Hepatocyte (in vitro differentiated cells): ENCODE results near the gene CUL1. TPM values are rescaled to one million over a fixed set of nuclear protein-coding genes. Genes with fewer than 3 reads are reported as not detected.

ENCODE experiments used
- DNase-seq: peaks from one replicate; pipeline ENCODE4 v3.0.0-alpha.2; 2016; ENCODE audit warnings: low spot score
- H2AFZ ChIP-seq: fragments of 200-600 bp; sonication (generic); 2 replicates; pipeline ENCODE4 v1.6.0; 2016; ENCODE audit warnings: antibody characterized with exemption, mild to moderate bottlenecking
- H3K27ac ChIP-seq: fragments of 200-600 bp; sonication (generic); 2 replicates; pipeline ENCODE4 v1.5.1; 2016; ENCODE audit warnings: mild to moderate bottlenecking
- H3K27me3 ChIP-seq: fragments of 200-600 bp; sonication (generic); 2 replicates; pipeline ENCODE4 v1.6.1; 2016
- H3K36me3 ChIP-seq: fragments of 200-600 bp; sonication (generic); replicated peaks from 2 replicates; pipeline ENCODE4 v1.5.1; 2016; ENCODE audit warnings: low read depth; ENCODE audit not compliant: insufficient read depth
- H3K4me1 ChIP-seq: fragments of 200-600 bp; sonication (generic); 2 replicates; pipeline ENCODE4 v1.5.1; 2016; ENCODE audit warnings: mild to moderate bottlenecking, moderate library complexity; ENCODE audit not compliant: insufficient read depth
- H3K4me2 ChIP-seq: fragments of 200-600 bp; sonication (generic); 2 replicates; pipeline ENCODE4 v1.6.0; 2016
- H3K4me3 ChIP-seq: fragments of 200-600 bp; sonication (generic); 2 replicates; pipeline ENCODE4 v1.5.1; 2016; ENCODE audit warnings: mild to moderate bottlenecking
- H3K79me2 ChIP-seq: fragments of 200-600 bp; sonication (generic); 2 replicates; pipeline ENCODE4 v1.6.0; 2017; ENCODE audit warnings: mild to moderate bottlenecking
- H3K9me2 ChIP-seq: fragments of 200-600 bp; sonication (generic); replicated peaks from 2 replicates; pipeline ENCODE4 v1.6.0; 2017; ENCODE audit warnings: mild to moderate bottlenecking; ENCODE audit not compliant: insufficient read depth
- H3K9me3 ChIP-seq: fragments of 200-600 bp; sonication (generic); 2 replicates; pipeline ENCODE4 v1.5.1; 2016; ENCODE audit warnings: low read depth, mild to moderate bottlenecking
- H4K20me1 ChIP-seq: fragments of 200-600 bp; sonication (generic); 2 replicates; pipeline ENCODE4 v1.6.0; 2016; ENCODE audit warnings: mild to moderate bottlenecking; ENCODE audit not compliant: insufficient read depth, poor library complexity, severe bottlenecking
- EZH2 ChIP-seq: fragments of 200-600 bp; sonication (generic); IDR thresholded peaks from 2 replicates; pipeline ENCODE4 v1.6.1; 2016; ENCODE audit warnings: antibody characterized with exemption, mild to moderate bottlenecking, borderline replicate concordance
- EZH2phosphoT487 ChIP-seq: fragments of 200-600 bp; sonication (generic); IDR thresholded peaks from one replicate; pipeline ENCODE4 v1.6.1; 2018; ENCODE audit warnings: antibody characterized with exemption, mild to moderate bottlenecking, low read depth, moderate library complexity; ENCODE audit not compliant: unreplicated experiment, severe bottlenecking
- WGBS: methylation state at CpG from one replicate; pipeline ENCODE4 v1.1.6; 2016; ENCODE audit warnings: low lambda C conversion rate; ENCODE audit errors: missing lambda C conversion rate; 5-methylcytosine and 5-hydroxymethylcytosine counted together
- polyA plus RNA-seq: library from polyadenylated mRNA; unstranded; fragments of >200 nt; fragmentation: Nextera tagmentation; extraction: Ambion mirVana; gene quantifications from 2 replicates; pipeline ENCODE4 v1.2.1, GENCODE V29; 2016
- total RNA-seq: library from RNA; depleted of rRNA; stranded (reverse); fragments of >200 nt; gene quantifications from 2 replicates; pipeline ENCODE4 v1.2.3, GENCODE V29; 2014
- TF ChIP-seq, protein P1 (sequence below): fragments of 200-600 bp; sonication (generic); IDR thresholded peaks from 2 replicates; pipeline ENCODE4 v1.5.1; 2016; ENCODE audit warnings: antibody characterized with exemption, mild to moderate bottlenecking; ENCODE audit not compliant: poor library complexity

Gene CUL1
- total and polyA plus RNA-seq, 2 experiments from 2014 or later = 56.7 to 68.4 TPM

DNA sequence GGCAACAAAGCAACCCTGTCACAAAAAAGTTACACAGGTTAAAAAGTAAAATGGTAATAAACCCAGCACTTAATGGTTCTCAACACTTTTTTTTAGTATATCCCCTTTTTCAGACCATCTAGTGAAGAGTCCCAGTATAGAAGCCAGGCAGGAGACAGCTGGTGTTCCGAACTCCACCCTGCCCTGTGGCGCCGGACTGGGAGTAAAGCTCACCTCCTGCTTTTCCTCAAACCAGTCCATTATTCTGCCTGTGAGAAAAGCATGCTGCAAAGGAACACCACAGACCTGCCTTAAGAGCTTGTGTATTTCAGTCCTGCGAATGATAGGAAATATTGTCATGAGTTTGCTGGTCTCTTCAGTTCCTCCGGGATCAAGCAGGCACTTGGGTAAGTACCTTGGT lies 104.4 kb downstream of the CUL1 start:
- peaks cover 6% of the 10 kb centered on the region for H3K36me3 ChIP-seq
- no peak overlapping the region for H3K4me2 ChIP-seq
- TF ChIP-seq EZH2phosphoT487 (no peak), EZH2 (no peak)
- TF ChIP-seq, protein P1, sequence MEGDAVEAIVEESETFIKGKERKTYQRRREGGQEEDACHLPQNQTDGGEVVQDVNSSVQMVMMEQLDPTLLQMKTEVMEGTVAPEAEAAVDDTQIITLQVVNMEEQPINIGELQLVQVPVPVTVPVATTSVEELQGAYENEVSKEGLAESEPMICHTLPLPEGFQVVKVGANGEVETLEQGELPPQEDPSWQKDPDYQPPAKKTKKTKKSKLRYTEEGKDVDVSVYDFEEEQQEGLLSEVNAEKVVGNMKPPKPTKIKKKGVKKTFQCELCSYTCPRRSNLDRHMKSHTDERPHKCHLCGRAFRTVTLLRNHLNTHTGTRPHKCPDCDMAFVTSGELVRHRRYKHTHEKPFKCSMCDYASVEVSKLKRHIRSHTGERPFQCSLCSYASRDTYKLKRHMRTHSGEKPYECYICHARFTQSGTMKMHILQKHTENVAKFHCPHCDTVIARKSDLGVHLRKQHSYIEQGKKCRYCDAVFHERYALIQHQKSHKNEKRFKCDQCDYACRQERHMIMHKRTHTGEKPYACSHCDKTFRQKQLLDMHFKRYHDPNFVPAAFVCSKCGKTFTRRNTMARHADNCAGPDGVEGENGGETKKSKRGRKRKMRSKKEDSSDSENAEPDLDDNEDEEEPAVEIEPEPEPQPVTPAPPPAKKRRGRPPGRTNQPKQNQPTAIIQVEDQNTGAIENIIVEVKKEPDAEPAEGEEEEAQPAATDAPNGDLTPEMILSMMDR = no peak
- no peaks in the 10 kb centered on the region for H3K9me2 ChIP-seq
- WGBS = 97% methylated on average over 5 of the region's 5 CpGs
- H4K20me1 ChIP-seq = no peaks in the 10 kb centered on the region
- H3K4me3 ChIP-seq = no peak overlapping the region
- no peaks in the 10 kb centered on the region for H3K4me1 ChIP-seq
- no peak overlapping the region for H2AFZ ChIP-seq
- H3K79me2 ChIP-seq = no peaks in the 10 kb centered on the region
- no peak for DNase-seq
- H3K9me3 ChIP-seq = no peaks in the 10 kb centered on the region
- H3K27ac ChIP-seq = no peak overlapping the region
- no peaks in the 10 kb centered on the region for H3K27me3 ChIP-seq

DNA sequence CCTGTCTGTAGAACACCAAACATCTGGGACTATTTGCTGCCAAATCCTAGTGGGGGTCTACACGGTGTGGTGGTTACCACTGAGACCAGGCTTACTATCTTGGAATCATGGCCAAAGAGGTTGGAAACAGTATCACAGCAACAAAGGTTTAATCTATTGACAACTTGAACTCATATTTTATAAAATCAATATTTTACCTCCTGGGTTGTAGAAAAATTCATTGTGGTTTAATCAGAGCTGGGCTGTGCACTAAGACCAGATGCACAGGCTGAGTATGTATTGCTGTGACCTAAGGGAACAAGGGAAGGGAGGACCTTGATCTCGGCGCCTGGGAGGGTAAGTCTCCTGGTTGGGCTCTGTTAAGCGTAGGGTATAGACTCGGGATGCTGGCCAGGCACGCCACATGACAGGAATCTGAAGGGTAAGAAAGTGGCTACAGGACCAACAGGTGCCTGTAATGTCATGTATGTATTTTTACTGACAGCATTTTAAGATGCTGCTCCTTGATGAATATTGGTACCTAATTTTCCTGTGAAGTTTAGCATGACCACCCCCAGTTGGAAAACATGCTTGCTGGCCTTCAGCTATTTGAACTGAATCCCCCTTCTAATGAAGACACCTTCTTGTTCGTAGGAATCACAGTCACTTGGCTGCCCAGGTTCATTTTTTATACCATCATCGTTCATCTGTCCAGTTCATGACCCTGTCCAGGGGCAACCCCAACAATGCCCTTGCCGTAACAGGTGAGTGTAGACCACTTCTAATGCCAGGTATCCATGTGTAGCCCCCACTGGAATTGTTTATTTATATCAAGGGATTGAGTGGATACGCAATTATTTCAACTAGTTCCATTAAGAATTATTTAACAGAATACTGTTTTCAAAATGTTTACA lies 105.9 kb downstream of the CUL1 start:
- no peak overlapping the region for H3K4me2 ChIP-seq
- no peaks in the 10 kb centered on the region for H3K27me3 ChIP-seq
- H3K9me3 ChIP-seq = no peaks in the 10 kb centered on the region
- H2AFZ ChIP-seq = no peak overlapping the region
- no peak overlapping the region for H3K4me3 ChIP-seq
- TF ChIP-seq, protein P1 = no peak
- no peaks in the 10 kb centered on the region for H3K9me2 ChIP-seq
- H3K79me2 ChIP-seq = no peaks in the 10 kb centered on the region
- H4K20me1 ChIP-seq = no peaks in the 10 kb centered on the region
- 84% methylated on average over 10 of the region's 10 CpGs for WGBS
- H3K27ac ChIP-seq = no peak overlapping the region
- no peak for DNase-seq
- H3K4me1 ChIP-seq = no peaks in the 10 kb centered on the region
- H3K36me3 ChIP-seq = peaks cover 3% of the 10 kb centered on the region

DNA sequence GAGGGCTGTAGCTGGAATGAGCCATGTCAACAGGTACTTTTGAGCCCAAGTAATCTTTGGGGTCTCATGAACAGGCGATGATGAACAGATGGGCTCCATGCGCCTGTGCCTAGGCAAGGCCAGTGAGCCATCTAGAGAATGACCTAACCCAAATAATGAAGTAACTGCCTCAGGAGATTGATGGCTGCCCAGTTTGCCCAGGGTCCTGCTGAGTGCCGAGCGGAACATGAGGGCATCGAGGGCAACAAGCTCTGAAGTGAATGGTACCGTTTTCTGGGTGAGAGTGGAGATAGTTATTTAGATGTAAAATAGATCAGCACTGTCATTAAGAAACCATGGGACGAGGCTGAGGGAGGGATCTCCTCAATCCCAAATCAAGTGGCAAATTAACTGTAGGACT lies 107.5 kb downstream of the CUL1 start:
- H3K27me3 ChIP-seq = no peaks in the 10 kb centered on the region
- H3K4me1 ChIP-seq = no peaks in the 10 kb centered on the region
- H3K4me3 ChIP-seq = no peak overlapping the region
- H3K9me2 ChIP-seq = no peaks in the 10 kb centered on the region
- no peak for TF ChIP-seq EZH2phosphoT487
- TF ChIP-seq, protein P1 = no peak
- TF ChIP-seq EZH2 = no peak
- no peak overlapping the region for H3K27ac ChIP-seq
- H2AFZ ChIP-seq = no peak overlapping the region
- no peaks in the 10 kb centered on the region for H3K36me3 ChIP-seq
- H4K20me1 ChIP-seq = no peaks in the 10 kb centered on the region
- H3K4me2 ChIP-seq = no peak overlapping the region
- DNase-seq = no peak
- no peaks in the 10 kb centered on the region for H3K79me2 ChIP-seq
- WGBS = 91% methylated on average over 7 of the region's 7 CpGs
- no peaks in the 10 kb centered on the region for H3K9me3 ChIP-seq
